ENCODE data around the gene PGC. TPM values are rescaled to one million over a fixed set of nuclear protein-coding genes. Genes with fewer than 3 reads are reported as not detected.

The PGC gene
- total RNA-seq, 1 experiment from 2014 or later = 0.63 TPM

GRCh38 chr6:41750374-41750773, 3.2 kb upstream of the PGC start:
- Mint-ChIP-seq H3K27ac (no peak overlapping the region), H3K4me1 (no peaks in the 10 kb centered on the region), H3K4me3 (no peak overlapping the region), H3K9me3 (no peaks in the 10 kb centered on the region), H3K36me3 (no peaks in the 10 kb centered on the region), H3K27me3 (ENCODE audit: low read depth) (peaks cover 3% of the 10 kb centered on the region; the same call in 1 of the 2 replicates)
- TF ChIP-seq, protein P1, sequence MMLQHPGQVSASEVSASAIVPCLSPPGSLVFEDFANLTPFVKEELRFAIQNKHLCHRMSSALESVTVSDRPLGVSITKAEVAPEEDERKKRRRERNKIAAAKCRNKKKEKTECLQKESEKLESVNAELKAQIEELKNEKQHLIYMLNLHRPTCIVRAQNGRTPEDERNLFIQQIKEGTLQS (CRISPR knock-in tag; conservative IDR thresholded peaks at IDR 0.05) = no peak
- TF ChIP-seq, protein P2, sequence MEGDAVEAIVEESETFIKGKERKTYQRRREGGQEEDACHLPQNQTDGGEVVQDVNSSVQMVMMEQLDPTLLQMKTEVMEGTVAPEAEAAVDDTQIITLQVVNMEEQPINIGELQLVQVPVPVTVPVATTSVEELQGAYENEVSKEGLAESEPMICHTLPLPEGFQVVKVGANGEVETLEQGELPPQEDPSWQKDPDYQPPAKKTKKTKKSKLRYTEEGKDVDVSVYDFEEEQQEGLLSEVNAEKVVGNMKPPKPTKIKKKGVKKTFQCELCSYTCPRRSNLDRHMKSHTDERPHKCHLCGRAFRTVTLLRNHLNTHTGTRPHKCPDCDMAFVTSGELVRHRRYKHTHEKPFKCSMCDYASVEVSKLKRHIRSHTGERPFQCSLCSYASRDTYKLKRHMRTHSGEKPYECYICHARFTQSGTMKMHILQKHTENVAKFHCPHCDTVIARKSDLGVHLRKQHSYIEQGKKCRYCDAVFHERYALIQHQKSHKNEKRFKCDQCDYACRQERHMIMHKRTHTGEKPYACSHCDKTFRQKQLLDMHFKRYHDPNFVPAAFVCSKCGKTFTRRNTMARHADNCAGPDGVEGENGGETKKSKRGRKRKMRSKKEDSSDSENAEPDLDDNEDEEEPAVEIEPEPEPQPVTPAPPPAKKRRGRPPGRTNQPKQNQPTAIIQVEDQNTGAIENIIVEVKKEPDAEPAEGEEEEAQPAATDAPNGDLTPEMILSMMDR (IDR thresholded peaks at IDR 0.05) = no peak
- no peak for TF ChIP-seq FOXK1 (CRISPR knock-in tag; IDR thresholded peaks at IDR 0.05)
- TF ChIP-seq MXD4 (CRISPR knock-in tag; IDR thresholded peaks at IDR 0.05; ENCODE audit: borderline replicate concordance) = no peak
- TF ChIP-seq GABPB1 (CRISPR knock-in tag; IDR thresholded peaks at IDR 0.05) = no peak
- TF ChIP-seq, protein P3, sequence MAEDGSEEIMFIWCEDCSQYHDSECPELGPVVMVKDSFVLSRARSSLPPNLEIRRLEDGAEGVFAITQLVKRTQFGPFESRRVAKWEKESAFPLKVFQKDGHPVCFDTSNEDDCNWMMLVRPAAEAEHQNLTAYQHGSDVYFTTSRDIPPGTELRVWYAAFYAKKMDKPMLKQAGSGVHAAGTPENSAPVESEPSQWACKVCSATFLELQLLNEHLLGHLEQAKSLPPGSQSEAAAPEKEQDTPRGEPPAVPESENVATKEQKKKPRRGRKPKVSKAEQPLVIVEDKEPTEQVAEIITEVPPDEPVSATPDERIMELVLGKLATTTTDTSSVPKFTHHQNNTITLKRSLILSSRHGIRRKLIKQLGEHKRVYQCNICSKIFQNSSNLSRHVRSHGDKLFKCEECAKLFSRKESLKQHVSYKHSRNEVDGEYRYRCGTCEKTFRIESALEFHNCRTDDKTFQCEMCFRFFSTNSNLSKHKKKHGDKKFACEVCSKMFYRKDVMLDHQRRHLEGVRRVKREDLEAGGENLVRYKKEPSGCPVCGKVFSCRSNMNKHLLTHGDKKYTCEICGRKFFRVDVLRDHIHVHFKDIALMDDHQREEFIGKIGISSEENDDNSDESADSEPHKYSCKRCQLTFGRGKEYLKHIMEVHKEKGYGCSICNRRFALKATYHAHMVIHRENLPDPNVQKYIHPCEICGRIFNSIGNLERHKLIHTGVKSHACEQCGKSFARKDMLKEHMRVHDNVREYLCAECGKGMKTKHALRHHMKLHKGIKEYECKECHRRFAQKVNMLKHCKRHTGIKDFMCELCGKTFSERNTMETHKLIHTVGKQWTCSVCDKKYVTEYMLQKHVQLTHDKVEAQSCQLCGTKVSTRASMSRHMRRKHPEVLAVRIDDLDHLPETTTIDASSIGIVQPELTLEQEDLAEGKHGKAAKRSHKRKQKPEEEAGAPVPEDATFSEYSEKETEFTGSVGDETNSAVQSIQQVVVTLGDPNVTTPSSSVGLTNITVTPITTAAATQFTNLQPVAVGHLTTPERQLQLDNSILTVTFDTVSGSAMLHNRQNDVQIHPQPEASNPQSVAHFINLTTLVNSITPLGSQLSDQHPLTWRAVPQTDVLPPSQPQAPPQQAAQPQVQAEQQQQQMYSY (CRISPR knock-in tag; IDR thresholded peaks at IDR 0.05) = no peak
- TF ChIP-seq, protein P4, sequence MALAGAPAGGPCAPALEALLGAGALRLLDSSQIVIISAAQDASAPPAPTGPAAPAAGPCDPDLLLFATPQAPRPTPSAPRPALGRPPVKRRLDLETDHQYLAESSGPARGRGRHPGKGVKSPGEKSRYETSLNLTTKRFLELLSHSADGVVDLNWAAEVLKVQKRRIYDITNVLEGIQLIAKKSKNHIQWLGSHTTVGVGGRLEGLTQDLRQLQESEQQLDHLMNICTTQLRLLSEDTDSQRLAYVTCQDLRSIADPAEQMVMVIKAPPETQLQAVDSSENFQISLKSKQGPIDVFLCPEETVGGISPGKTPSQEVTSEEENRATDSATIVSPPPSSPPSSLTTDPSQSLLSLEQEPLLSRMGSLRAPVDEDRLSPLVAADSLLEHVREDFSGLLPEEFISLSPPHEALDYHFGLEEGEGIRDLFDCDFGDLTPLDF (CRISPR knock-in tag; IDR thresholded peaks at IDR 0.05) = no peak
- TF ChIP-seq KAT7 (CRISPR knock-in tag; IDR thresholded peaks at IDR 0.05; ENCODE audit: borderline replicate concordance) = no peak
- TF ChIP-seq CREB1 (CRISPR knock-in tag; IDR thresholded peaks at IDR 0.05) = no peak
- TF ChIP-seq ZNF219 (CRISPR knock-in tag; IDR thresholded peaks at IDR 0.05; ENCODE audit: borderline replicate concordance) = no peak
- no peak for TF ChIP-seq SOX15 (CRISPR knock-in tag; IDR thresholded peaks at IDR 0.05)
- no peak for ATAC-seq
- ChIA-PET POLR2A (no interaction called here), CTCF (interaction anchor here (1.2 to 1.4 kb wide), 2 partner anchors 36 to 50 kb away, joined by 4 to 5 read pairs; no protein-coding TSS in a partner anchor)
- no peak for DNase-seq (ENCODE audit: low spot score)

- Mint-ChIP-seq H3K4me1 (no peaks in the 10 kb centered on the region), H3K9me3 (no peaks in the 10 kb centered on the region), H3K27me3 (ENCODE audit: low read depth) (peaks cover 3% of the 10 kb centered on the region; the same call in 1 of the 2 replicates), H3K27ac (no peak overlapping the region), H3K4me3 (no peak overlapping the region), H3K36me3 (no peaks in the 10 kb centered on the region)
- ChIA-PET POLR2A (interaction anchor here (0.7 kb wide), 1 partner anchor 20 kb away, joined by 4 read pairs; no protein-coding TSS in a partner anchor), CTCF (interaction anchor here (0.7 to 2.7 kb wide), 5 partner anchors 14 to 43 kb away, joined by 3 to 16 read pairs (median 3); partner anchors contain the start of genes FRS3 and TFEB)
- TF ChIP-seq ELF4 (CRISPR knock-in tag; IDR thresholded peaks at IDR 0.05; ENCODE audit: low read depth) = no peak
- TF ChIP-seq, protein P3 (CRISPR knock-in tag; IDR thresholded peaks at IDR 0.05) = no peak
- no peak for TF ChIP-seq ZNF317 (CRISPR knock-in tag; IDR thresholded peaks at IDR 0.05; ENCODE audit: borderline replicate concordance, low read depth)
- no peak for TF ChIP-seq ZNF396 (CRISPR knock-in tag; IDR thresholded peaks at IDR 0.05; ENCODE audit: borderline replicate concordance)
- no peak for TF ChIP-seq NFE2L1 (CRISPR knock-in tag; IDR thresholded peaks at IDR 0.05)
- no peak for TF ChIP-seq HMGA2 (CRISPR knock-in tag; IDR thresholded peaks at IDR 0.05)
- DNase-seq (ENCODE audit: low spot score) = no peak
- no peak for ATAC-seq
Observed at GRCh38 chr6:41748542-41748941, 1.3 kb upstream of the PGC start.
